ENCODE measurements around the gene CCDC60.

Gene CCDC60

GRCh38 chr12:119440803-119441360, 106.4 kb downstream of the CCDC60 start:
- DNase-seq (ENCODE audit: extremely low read depth in 1 of 2, low read depth in 1 of 2) = no peak

GRCh38 chr12:119444462-119445044, 110.0 kb downstream of the CCDC60 start:
- peak in 1 of 2 donors; percentile 12 for DNase-seq (ENCODE audit: extremely low read depth in 1 of 2, low read depth in 1 of 2)

DNA sequence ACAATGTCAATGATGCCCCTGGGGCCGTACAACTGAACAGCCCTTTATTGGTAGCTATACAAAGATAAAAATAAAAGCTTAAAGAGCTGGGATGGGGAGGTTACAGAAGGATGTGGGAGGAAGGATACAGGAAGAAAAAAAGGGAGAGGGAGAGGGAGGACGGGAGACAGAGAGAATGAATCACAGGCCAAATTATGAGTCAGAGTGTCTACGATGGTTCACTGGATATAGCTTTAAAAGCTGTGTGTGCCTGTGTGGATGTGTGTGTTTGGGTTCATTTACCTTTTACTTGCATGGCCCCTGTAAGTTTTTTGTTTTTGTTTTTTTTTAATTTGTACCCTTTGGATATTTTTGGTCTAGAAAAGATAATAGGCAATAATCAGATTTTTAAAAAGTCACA, 111.9 kb downstream of the CCDC60 start:
- DNase-seq (ENCODE audit: extremely low read depth in 1 of 2, low read depth in 1 of 2) = no peak

GRCh38 chr12:119447126-119447525, 112.6 kb downstream of the CCDC60 start:
- no peak for DNase-seq (ENCODE audit: extremely low read depth in 1 of 2, low read depth in 1 of 2)

DNA sequence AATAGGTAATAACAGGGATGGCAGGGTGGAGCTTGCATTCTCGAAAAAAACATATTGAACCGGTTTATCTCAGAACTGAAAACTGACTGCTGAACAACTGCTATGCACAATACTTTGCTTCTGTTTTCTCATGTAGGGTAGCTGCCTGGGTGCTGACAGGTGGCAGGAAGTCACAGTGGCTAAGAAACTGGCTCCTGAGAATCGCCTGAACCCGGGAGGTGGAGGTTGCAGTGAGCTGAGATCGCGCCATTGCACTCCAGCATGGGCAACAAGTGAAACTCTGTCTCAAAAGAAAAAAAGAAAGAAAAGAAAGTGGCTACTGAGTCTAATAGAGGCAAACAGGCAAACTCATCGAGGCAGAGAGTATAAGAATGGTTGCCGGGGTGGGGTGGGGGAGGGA, 113.1 kb downstream of the CCDC60 start:
- DNase-seq (ENCODE audit: extremely low read depth in 1 of 2, low read depth in 1 of 2) = no peak

DNA sequence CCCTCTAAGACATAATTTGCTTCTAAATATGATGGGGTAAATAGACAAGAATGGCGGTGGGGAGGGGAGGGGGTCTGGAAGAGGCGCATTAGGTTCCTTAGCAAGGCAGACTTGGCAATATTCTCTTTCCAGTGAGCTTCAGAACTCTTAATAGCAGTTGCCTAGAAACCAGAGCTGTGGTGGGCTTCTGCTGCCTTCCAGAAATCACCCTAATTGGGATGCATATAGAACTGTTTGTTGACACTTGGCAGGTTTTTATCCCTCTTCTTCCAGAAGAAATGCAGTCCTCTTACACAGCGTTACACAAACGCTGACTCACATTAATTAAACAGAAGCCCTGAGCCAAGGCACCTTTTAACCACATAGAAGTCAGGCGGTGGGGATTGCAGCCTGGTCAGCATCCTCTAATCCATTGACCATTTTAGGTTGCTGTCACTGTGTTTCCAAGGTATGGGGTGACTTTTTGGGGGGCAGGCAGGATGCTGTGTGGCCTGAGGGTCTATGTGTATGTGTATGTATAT, 114.1 kb downstream of the CCDC60 start:
- DNase-seq (ENCODE audit: extremely low read depth in 1 of 2, low read depth in 1 of 2) = no peak

DNA sequence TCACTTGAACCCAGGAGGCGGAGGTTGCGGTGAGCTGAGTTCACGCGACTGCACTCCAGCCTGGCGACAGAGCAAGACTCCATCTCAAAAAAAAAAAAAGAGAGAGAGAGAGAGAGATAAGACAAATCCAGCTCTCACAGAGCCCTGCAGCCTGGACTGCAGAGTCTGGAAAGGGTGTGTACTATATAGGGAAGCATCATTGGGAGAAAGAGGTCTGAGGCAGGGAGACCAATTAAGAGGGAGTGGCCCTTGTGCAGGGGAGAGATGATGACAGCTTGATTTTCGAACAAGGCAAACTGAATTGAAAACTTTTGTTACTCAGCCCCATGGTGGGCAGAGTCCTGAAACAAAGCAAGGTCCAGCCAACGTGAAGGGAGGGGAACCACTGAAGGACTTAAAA, 116.2 kb downstream of the CCDC60 start:
- no peak for DNase-seq (ENCODE audit: extremely low read depth in 1 of 2, low read depth in 1 of 2)

DNA sequence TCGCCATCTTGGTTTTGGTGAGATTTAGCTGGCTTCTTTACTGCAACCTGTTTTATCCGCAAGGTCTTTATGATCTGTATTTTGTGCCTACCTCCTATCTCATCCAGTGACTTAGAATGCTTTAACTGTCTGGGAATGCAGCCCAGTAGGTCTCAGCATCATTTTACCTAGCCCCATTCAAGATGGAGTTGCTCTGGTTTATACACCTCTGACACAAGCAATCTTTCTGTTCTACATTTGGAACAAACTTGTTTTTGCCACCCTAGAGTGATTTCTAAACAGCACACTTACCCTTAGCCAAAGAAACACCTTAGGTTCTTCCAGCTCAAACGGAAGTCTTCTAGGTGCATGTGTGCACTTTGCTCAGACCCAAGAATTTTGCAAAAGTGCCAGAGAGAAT, 122.3 kb downstream of the CCDC60 start:
- no peak for DNase-seq (ENCODE audit: extremely low read depth in 1 of 2, low read depth in 1 of 2)

- no peak for DNase-seq (ENCODE audit: extremely low read depth in 1 of 2, low read depth in 1 of 2)
Observed at GRCh38 chr12:119457271-119457670, 122.7 kb downstream of the CCDC60 start.

- DNase-seq (ENCODE audit: extremely low read depth in 1 of 2, low read depth in 1 of 2) = no peak
Observed at GRCh38 chr12:119459481-119459880, 125.0 kb downstream of the CCDC60 start.

DNA sequence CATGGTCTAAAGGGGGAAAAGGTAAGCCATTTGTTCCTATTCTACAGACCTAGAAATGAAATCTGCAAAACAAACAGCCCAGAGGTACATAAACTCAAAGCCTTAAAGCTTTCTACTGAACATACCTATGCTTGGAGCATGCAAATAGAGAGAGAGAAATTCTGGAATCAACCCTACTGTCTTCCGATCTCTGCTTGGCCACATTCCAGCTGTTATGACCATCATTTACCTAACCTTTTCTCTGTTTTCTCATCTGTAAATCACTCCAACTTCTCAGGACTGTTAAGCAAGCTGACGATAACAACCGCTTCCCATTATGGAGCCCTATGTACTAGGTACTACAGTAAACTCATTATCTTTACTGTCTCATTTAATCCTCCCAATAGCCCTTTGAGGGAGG, 126.3 kb downstream of the CCDC60 start:
- DNase-seq (ENCODE audit: extremely low read depth in 1 of 2, low read depth in 1 of 2) = no peak

DNA sequence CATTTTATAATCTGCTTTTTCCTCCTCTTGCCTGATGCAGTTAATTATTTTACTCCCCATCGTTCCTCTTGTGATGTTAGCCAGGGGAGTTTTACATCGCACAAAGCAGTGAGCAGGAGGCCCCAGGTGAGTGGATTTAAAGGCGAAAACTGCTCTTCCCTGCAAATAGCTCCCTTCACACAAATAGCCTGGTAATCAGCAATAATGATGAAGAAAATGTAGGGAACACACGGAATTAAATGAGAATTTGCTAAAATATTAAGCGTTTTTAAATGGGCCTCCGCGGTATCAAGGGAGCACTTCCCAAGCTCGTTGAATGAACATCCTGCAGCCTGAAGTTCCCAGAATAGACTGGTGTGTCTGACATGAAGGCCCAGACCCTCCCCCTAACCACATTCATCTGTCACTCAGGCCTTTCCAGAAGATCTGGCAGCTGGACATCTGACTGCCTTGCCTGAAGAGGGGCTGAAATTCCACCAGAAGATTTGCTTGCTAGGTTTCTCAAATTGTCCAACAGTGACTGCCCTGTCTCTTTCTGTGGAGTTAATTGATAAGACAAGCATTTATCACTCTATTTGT, 127.2 kb downstream of the CCDC60 start:
- DNase-seq (ENCODE audit: extremely low read depth in 1 of 2, low read depth in 1 of 2) = no peak

GRCh38 chr12:119463211-119463926, 128.8 kb downstream of the CCDC60 start:
- no peak for DNase-seq (ENCODE audit: extremely low read depth in 1 of 2, low read depth in 1 of 2)

- DNase-seq (ENCODE audit: extremely low read depth in 1 of 2, low read depth in 1 of 2) = no peak
Observed at GRCh38 chr12:119468296-119468695, 133.8 kb downstream of the CCDC60 start.

DNA sequence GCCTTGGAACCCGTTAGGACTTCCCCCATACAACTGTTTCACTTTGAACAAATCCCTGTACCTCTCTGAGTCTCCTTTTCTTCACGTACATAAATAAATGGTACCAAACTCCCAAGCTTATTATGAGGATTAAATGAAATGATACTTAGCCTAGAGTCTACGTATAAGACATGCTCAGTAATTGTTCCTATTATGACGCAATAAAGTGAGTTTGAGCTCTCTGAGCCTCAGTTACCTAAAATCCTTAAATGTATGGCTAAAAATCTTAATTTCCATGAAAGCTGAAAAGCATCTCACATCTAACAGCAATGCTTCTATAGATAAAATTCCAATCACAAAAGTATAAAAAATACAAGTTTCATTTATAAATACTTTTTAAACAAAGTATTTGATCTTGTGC, 141.1 kb downstream of the CCDC60 start:
- no peak for DNase-seq (ENCODE audit: extremely low read depth in 1 of 2, low read depth in 1 of 2)

- DNase-seq (ENCODE audit: extremely low read depth in 1 of 2, low read depth in 1 of 2) = no peak
Observed at GRCh38 chr12:119476951-119477350, 142.4 kb downstream of the CCDC60 start.

DNA sequence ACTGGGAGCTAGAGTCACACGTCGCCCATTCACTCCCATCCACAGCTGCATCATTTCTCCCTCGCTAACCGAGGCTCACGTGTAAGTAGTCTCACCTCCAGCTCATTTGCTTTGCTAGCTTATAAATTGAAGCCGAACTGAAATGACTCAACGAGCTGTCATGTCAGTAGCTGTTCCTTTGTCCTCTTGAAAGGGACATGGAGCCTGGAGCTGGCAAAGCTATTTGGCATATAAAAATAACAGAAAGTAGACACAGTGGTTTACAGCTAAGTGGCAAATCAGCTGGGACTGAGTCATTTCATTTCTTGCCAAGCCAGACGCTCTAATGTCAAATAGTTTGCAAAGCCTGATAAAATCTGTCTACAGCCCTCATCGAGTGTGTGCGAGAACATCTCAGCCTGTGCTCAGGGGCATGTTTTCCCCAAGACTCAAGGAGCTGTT, 144.6 kb downstream of the CCDC60 start:
- no peak for DNase-seq (ENCODE audit: extremely low read depth in 1 of 2, low read depth in 1 of 2)

- DNase-seq (ENCODE audit: extremely low read depth in 1 of 2, low read depth in 1 of 2) = no peak
Observed at GRCh38 chr12:119480551-119480950, 146.0 kb downstream of the CCDC60 start.

GRCh38 chr12:119486599-119487154, 152.1 kb downstream of the CCDC60 start:
- DNase-seq (ENCODE audit: extremely low read depth in 1 of 2, low read depth in 1 of 2) = no peak

GRCh38 chr12:119491814-119492213, 157.3 kb downstream of the CCDC60 start:
- no peak for DNase-seq (ENCODE audit: extremely low read depth in 1 of 2, low read depth in 1 of 2)

DNA sequence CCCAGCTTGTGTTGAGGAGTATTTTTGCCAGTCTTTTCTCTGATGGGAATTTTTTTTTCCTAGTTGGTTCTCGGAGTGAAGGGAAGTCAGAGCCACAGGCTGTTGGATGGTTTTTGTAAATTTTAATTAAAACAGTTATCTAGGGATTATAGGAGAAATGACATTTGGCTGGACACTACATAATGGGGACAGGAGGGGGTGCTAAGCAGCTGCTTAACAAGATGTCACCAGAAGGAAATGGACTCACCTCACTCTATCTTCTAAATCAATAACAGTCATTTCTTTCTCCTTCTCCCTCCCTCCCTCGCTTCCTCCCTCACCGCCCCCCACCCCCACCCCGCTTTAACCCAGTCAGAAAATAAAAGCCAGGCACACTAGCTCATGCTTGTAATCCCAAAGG, 165.7 kb downstream of the CCDC60 start:
- DNase-seq (ENCODE audit: extremely low read depth in 1 of 2, low read depth in 1 of 2) = no peak

DNA sequence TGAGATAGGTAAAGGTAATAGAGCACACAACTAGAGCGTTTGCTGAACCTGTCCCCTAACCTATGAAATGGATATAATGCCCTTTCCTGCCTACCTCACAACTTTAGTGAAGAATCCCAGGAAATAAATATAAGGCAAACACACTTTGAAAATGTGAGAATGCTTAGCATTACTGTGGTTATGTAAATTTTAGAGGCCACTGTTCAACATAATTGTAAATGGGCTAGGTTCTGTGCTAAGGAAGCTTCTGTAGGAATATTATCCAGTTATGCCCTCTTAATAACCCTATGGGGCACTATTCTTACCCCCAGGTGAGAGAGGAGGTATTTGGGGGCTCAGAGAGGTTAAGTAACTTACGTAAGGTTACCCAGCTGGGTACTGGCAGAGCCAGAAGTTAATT, 166.5 kb downstream of the CCDC60 start:
- DNase-seq (ENCODE audit: extremely low read depth in 1 of 2, low read depth in 1 of 2) = no peak
